ENCODE measurements around the gene PRND.

GRCh38 chr20:4721719-4722118 lies at the start of gene PRND:
- TF ChIP-seq CTCF (IDR thresholded peaks at IDR 0.05) (no peak), EZH2 (IDR thresholded peaks at IDR 0.05; ENCODE audit: borderline replicate concordance, insufficient read depth, low read depth, low read length, poor library complexity, severe bottlenecking) (no peak)
